Measurements from ENCODE around the gene BMPR1A.

GRCh38 chr10:86931872-86932271 is 175.5 kb downstream of the BMPR1A start:
- TF ChIP-seq, protein P1, sequence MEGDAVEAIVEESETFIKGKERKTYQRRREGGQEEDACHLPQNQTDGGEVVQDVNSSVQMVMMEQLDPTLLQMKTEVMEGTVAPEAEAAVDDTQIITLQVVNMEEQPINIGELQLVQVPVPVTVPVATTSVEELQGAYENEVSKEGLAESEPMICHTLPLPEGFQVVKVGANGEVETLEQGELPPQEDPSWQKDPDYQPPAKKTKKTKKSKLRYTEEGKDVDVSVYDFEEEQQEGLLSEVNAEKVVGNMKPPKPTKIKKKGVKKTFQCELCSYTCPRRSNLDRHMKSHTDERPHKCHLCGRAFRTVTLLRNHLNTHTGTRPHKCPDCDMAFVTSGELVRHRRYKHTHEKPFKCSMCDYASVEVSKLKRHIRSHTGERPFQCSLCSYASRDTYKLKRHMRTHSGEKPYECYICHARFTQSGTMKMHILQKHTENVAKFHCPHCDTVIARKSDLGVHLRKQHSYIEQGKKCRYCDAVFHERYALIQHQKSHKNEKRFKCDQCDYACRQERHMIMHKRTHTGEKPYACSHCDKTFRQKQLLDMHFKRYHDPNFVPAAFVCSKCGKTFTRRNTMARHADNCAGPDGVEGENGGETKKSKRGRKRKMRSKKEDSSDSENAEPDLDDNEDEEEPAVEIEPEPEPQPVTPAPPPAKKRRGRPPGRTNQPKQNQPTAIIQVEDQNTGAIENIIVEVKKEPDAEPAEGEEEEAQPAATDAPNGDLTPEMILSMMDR (IDR thresholded peaks at IDR 0.05): no peak
- TF ChIP-seq POLR2A (IDR thresholded peaks at IDR 0.05) (no peak), EP300 (IDR thresholded peaks at IDR 0.05) (no peak)
